Loucy (cell line): ENCODE data around the gene NEK5.

Experiments used
- H2AFZ ChIP-seq: fragments of 200-600 bp; sonication (generic); 2 replicates; pipeline ENCODE4 v1.6.0; 2016; ENCODE audit warnings: antibody characterized with exemption, mild to moderate bottlenecking, low read length, moderate library complexity
- H3F3A ChIP-seq: fragments of 200-600 bp; 2 replicates; pipeline ENCODE4 v1.6.0; 2016; ENCODE audit warnings: antibody characterized with exemption, low read depth, mild to moderate bottlenecking
- H3K27me3 ChIP-seq: fragments of 200-600 bp; sonication (generic); 2 replicates; pipeline ENCODE4 v1.6.1; 2014; ENCODE audit warnings: low read length, mild to moderate bottlenecking; ENCODE audit not compliant: insufficient read depth, poor library complexity, severe bottlenecking
- H3K36me3 ChIP-seq: fragments of 200-600 bp; sonication (generic); 2 replicates; pipeline ENCODE4 v1.6.1; 2016; ENCODE audit warnings: low read length; ENCODE audit not compliant: insufficient read depth
- H3K4me1 ChIP-seq: fragments of 200-600 bp; sonication (generic); 2 replicates; pipeline ENCODE4 v1.5.1; 2014; ENCODE audit warnings: low read length, mild to moderate bottlenecking; ENCODE audit not compliant: insufficient read depth, poor library complexity, severe bottlenecking
- H3K4me2 ChIP-seq: fragments of 200-600 bp; sonication (generic); 2 replicates; pipeline ENCODE4 v1.6.0; 2014; ENCODE audit warnings: antibody characterized with exemption, low read length, low read depth, mild to moderate bottlenecking; ENCODE audit not compliant: poor library complexity, severe bottlenecking
- H3K4me3 ChIP-seq: fragments of 200-600 bp; sonication (generic); 2 replicates; pipeline ENCODE4 v1.5.1; 2014; ENCODE audit warnings: low read length, mild to moderate bottlenecking, mixed read lengths; ENCODE audit not compliant: poor library complexity, severe bottlenecking
- H3K79me2 ChIP-seq: fragments of 200-600 bp; sonication (generic); 2 replicates; pipeline ENCODE4 v1.6.1; 2014; ENCODE audit warnings: low read length; ENCODE audit not compliant: insufficient read depth
- H3K9ac ChIP-seq: fragments of 200-600 bp; sonication (generic); 2 replicates; pipeline ENCODE4 v1.6.0; 2014; ENCODE audit warnings: mild to moderate bottlenecking, low read depth, low read length, moderate library complexity; ENCODE audit not compliant: poor library complexity, severe bottlenecking
- H3K9me2 ChIP-seq: fragments of 200-600 bp; sonication (generic); replicated peaks from 2 replicates; pipeline ENCODE4 v1.6.1; 2016; ENCODE audit warnings: low read depth, low read length, mixed read lengths
- H3K9me3 ChIP-seq: fragments of 200-600 bp; sonication (generic); 2 replicates; pipeline ENCODE4 v1.6.1; 2014; ENCODE audit warnings: mild to moderate bottlenecking, antibody characterized with exemption, low read length, low read depth; ENCODE audit not compliant: insufficient read depth
- H4K20me1 ChIP-seq: fragments of 200-600 bp; sonication (generic); 2 replicates; pipeline ENCODE4 v1.6.0; 2014; ENCODE audit warnings: antibody characterized with exemption, low read length, mild to moderate bottlenecking; ENCODE audit not compliant: insufficient read depth, poor library complexity, severe bottlenecking
- CTCF ChIP-seq: fragments of 200-600 bp; sonication (generic); conservative IDR thresholded peaks from 2 replicates; pipeline ENCODE4 v1.5.1; 2014; ENCODE audit warnings: mild to moderate bottlenecking, antibody characterized with exemption, low read length
- EZH2phosphoT487 ChIP-seq: fragments of 200-600 bp; IDR thresholded peaks from 2 replicates; pipeline ENCODE4 v1.6.1; 2018; ENCODE audit warnings: antibody characterized with exemption, mild to moderate bottlenecking, moderate library complexity, borderline replicate concordance

The NEK5 gene

GRCh38 chr13:52024481-52024880 lies 104.4 kb downstream of the NEK5 start, which contains the start of gene UTP14C:
Gene UTP14C (plus strand): TSS chr13:52024691. CDS start chr13:52028805, 4,114 bp downstream.
- H3K4me1 ChIP-seq: no peaks in the 10 kb centered on the region
- H3K9me2 ChIP-seq: no peaks in the 10 kb centered on the region
- no peak within 1 kb of the TSS for H2AFZ ChIP-seq
- H3K79me2 ChIP-seq: no peaks in the 10 kb centered on the region; the same call in 1 of the 2 replicates
- H3K4me2 ChIP-seq: no peak within 1 kb of the TSS
- no peak within 1 kb of the TSS for H3K9ac ChIP-seq
- H3K36me3 ChIP-seq: peaks cover 23% of the 10 kb centered on the region; the same call in 1 of the 2 replicates
- H3K9me3 ChIP-seq: no peaks in the 10 kb centered on the region
- no peak within 1 kb of the TSS for H3K4me3 ChIP-seq
- H3F3A ChIP-seq: no peaks in the 10 kb centered on the region
- no peaks in the 10 kb centered on the region for H4K20me1 ChIP-seq
- H3K27me3 ChIP-seq: no peaks in the 10 kb centered on the region
- no peak for TF ChIP-seq CTCF
- TF ChIP-seq EZH2phosphoT487: no peak

DNA sequence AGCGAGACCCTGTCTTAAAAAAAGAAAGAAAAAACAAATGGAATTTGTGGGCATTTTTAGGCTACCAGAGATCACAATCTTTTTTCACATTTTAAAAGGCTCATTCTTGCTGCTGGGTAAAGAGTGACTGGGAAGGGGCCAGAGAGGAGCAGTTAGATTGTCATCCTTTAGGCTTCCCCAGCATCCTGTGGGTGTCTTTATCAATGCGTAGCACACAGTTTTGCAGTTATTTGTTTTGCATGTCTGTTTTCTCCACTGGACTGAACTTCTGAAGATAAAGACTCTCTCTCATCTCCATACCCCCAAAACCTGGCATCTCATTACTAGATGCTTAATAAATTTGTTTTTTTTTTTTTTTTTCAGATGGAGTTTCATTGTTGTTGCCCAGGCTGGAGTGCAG lies 106.5 kb downstream of the NEK5 start:
- Histone ChIP-seq H3K4me3 (no peak overlapping the region), H3K79me2 (peaks cover 12% of the 10 kb centered on the region; the same call in 1 of the 2 replicates), H3K9me3 (no peaks in the 10 kb centered on the region), H3K36me3 (peaks cover 20% of the 10 kb centered on the region; the same call in 1 of the 2 replicates), H3K4me1 (no peaks in the 10 kb centered on the region), H2AFZ (no peak overlapping the region), H3F3A (no peaks in the 10 kb centered on the region), H3K9ac (no peak overlapping the region), H3K27me3 (no peaks in the 10 kb centered on the region), H3K9me2 (no peaks in the 10 kb centered on the region), H3K4me2 (no peak overlapping the region), H4K20me1 (peaks cover 4% of the 10 kb centered on the region)
- TF ChIP-seq CTCF (no peak), EZH2phosphoT487 (no peak)

- Histone ChIP-seq H4K20me1 (peaks cover 4% of the 10 kb centered on the region), H3K36me3 (peaks cover 20% of the 10 kb centered on the region; the same call in 1 of the 2 replicates), H3K27me3 (no peaks in the 10 kb centered on the region), H3K4me2 (no peak overlapping the region), H3K9ac (no peak overlapping the region), H3K79me2 (peaks cover 32% of the 10 kb centered on the region), H3K4me1 (no peaks in the 10 kb centered on the region), H2AFZ (no peak overlapping the region), H3K9me3 (no peaks in the 10 kb centered on the region), H3K9me2 (no peaks in the 10 kb centered on the region), H3K4me3 (no peak overlapping the region), H3F3A (no peaks in the 10 kb centered on the region)
- TF ChIP-seq CTCF: no peak
Measured at GRCh38 chr13:52020191-52020590, 108.7 kb downstream of the NEK5 start.
